Epithelial cell of proximal tubule (primary cell): Measurements from ENCODE around the gene AMH. TPM values are rescaled to one million over a fixed set of nuclear protein-coding genes. Genes with fewer than 3 reads are reported as not detected.
A peak's percentile ranks its signal among the peaks of the same experiment; 100 is the strongest.

ENCODE experiments used
- DNase-seq: peaks from one replicate; pipeline ENCODE4 v3.0.0-alpha.2; 2011; ENCODE audit warnings: low read depth
- H3K4me3 ChIP-seq: 2 replicates; pipeline ENCODE4 v1.5.1; 2011; ENCODE audit warnings: low read depth, mild to moderate bottlenecking, low read length
- total RNA-seq: library from RNA; depleted of rRNA; stranded (reverse); fragments of >200 nt; gene quantifications from 2 replicates; pipeline ENCODE4 v1.2.3, GENCODE V29; 2015
- TF ChIP-seq, protein P1 (sequence below): conservative IDR thresholded peaks from 2 replicates; pipeline ENCODE4 v1.5.1; 2012; ENCODE audit warnings: low read depth, mild to moderate bottlenecking, low read length

AMH gene
- total RNA-seq, 1 donor from 2014 or later = 0.52 TPM

DNA sequence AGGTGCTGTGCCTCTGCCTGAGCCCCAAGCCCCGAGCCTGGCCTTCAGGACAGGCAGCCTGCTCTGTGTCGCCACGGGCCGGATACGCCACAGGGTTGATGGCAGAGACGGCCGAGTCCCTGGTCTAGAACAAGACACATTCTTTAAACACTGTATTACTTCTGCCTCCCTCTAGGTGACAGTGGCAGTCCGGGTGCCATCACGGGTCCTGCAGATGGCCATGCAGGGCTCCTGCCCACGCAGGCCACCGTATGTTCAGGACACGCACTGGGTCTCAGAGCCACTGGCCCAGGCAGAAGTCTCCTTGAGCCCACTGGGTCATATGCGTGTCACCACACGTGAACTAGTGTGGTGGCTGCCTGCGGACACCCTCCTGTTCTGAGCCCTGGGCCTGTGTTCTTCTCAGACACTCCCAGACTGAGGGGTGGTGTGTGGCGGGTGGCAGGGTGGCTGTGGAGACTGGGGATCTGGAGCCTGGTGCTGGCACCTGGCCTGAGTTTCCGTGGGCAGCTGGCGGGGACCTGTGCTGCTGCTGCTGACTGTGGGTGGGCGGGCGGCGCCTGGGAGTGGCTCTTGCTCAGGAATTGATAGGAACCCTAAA, 17.4 kb upstream of the AMH start:
- TF ChIP-seq, protein P1, sequence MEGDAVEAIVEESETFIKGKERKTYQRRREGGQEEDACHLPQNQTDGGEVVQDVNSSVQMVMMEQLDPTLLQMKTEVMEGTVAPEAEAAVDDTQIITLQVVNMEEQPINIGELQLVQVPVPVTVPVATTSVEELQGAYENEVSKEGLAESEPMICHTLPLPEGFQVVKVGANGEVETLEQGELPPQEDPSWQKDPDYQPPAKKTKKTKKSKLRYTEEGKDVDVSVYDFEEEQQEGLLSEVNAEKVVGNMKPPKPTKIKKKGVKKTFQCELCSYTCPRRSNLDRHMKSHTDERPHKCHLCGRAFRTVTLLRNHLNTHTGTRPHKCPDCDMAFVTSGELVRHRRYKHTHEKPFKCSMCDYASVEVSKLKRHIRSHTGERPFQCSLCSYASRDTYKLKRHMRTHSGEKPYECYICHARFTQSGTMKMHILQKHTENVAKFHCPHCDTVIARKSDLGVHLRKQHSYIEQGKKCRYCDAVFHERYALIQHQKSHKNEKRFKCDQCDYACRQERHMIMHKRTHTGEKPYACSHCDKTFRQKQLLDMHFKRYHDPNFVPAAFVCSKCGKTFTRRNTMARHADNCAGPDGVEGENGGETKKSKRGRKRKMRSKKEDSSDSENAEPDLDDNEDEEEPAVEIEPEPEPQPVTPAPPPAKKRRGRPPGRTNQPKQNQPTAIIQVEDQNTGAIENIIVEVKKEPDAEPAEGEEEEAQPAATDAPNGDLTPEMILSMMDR = no peak
- DNase-seq = no peak
- H3K4me3 ChIP-seq = no peak overlapping the region

- H3K4me3 ChIP-seq = no peak overlapping the region
- TF ChIP-seq, protein P1 = no peak
- DNase-seq = no peak
Measured at GRCh38 chr19:2232286-2233151, 16.6 kb upstream of the AMH start.

GRCh38 chr19:2233601-2234280, 15.4 kb upstream of the AMH start:
- no peak overlapping the region for H3K4me3 ChIP-seq
- TF ChIP-seq, protein P1 = no peak
- no peak for DNase-seq

- DNase-seq = no peak
- peak overlapping the region; percentile 94 for H3K4me3 ChIP-seq
- TF ChIP-seq, protein P1 = no peak
Measured at GRCh38 chr19:2234996-2235380, 14.1 kb upstream of the AMH start.

GRCh38 chr19:2235381-2236063, 13.6 kb upstream of the AMH start:
- TF ChIP-seq, protein P1 = no peak
- peak overlapping the region; percentile 94 for H3K4me3 ChIP-seq
- no peak for DNase-seq

DNA sequence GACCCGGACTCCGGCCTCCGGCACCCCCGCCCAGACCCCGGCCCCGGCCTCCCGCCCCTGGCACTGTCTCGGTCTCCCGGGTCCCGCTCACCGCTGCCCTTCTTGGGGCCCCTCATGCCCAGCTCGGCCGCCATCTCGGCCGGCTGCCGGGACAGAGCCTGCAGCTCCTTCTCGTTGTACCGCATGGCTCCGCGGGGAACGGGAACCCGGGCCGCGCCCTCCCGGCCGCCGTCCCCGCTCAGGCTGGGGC, 13.1 kb upstream of the AMH start:
- no peak for DNase-seq
- peak overlapping the region; percentile 94 for H3K4me3 ChIP-seq
- TF ChIP-seq, protein P1 = no peak
